ENCODE data around the gene FBXO17. TPM values are rescaled to one million over a fixed set of nuclear protein-coding genes. Genes with fewer than 3 reads are reported as not detected.

FBXO17 gene
- total and polyA plus RNA-seq, 2 donors (not counting 1 experiment from before 2014, with no cell fraction given): not detected

DNA sequence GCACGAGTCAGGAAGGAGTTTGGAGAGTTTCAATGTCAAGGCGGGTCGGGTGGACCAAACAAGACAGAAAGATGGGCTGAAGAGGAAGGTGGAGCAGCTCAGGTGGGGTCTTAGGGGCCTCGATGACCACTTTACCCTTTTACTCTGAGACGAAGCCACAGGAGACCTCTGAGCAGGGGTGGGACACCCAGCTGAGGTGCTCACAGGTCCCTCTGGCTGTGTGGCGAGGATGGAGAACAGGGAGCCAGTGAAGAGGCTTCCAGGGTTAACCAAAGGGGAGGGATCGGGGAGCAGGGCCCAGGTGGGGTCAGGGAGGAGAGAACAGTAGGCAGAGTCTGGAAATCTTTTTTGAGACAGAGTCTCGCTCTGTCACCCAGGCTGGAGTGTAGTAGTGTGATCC lies 61.6 kb downstream of the FBXO17 start:
- Histone ChIP-seq H3K27ac (ENCODE audit: low read length in 2 of 2) (no peak overlapping the region), H3K4me1 (ENCODE audit: control insufficient read depth in 2 of 2, insufficient read depth in 2 of 2, low read length in 2 of 2) (no peaks in the 10 kb centered on the region), H3K9me3 (ENCODE audit: control extremely low read depth in 1 of 3, control insufficient read depth in 2 of 3, insufficient read depth in 1 of 3, low read length in 2 of 3) (no peaks in the 10 kb centered on the region), H3K36me3 (replicated peaks in 1 of 2; ENCODE audit: control extremely low read depth in 1 of 2, control insufficient read depth in 1 of 2, extremely low read depth in 1 of 2, insufficient read depth in 2 of 2, low read length in 1 of 2) (peaks cover 0 to 6% of the 10 kb centered on the region in 2 experiments), H3K79me2 (ENCODE audit: control insufficient read depth, insufficient read depth, low read length) (no peaks in the 10 kb centered on the region), H3K4me2 (replicated peaks; ENCODE audit: low read depth, low read length, poor library complexity, severe bottlenecking) (no peak overlapping the region), H3K27me3 (replicated peaks in 1 of 4; ENCODE audit: control extremely low read depth in 1 of 4, control insufficient read depth in 3 of 4, insufficient read depth in 4 of 4, low read length in 3 of 4) (peaks cover 0 to 2% (median 0%) of the 10 kb centered on the region in 4 experiments), H2AFZ (ENCODE audit: insufficient read depth, low read depth, low read length, poor library complexity, severe bottlenecking) (no peak overlapping the region), H4K20me1 (ENCODE audit: control insufficient read depth, insufficient read depth, low read length, poor library complexity, severe bottlenecking) (no peaks in the 10 kb centered on the region), H3K9ac (ENCODE audit: low read length) (no peak overlapping the region), H3K4me3 (ENCODE audit: control extremely low read depth in 1 of 5, extremely low read depth in 1 of 5, insufficient read depth in 1 of 5, low read depth in 2 of 5, low read length in 4 of 5) (no peak overlapping the region)
- ATAC-seq (ENCODE audit: low read depth) (no peak), DNase-seq (no peak)
- Mint-ChIP-seq H3K27me3 (no peaks in the 10 kb centered on the region), H3K9me3 (ENCODE audit: insufficient read depth) (no peaks in the 10 kb centered on the region), H3K4me1 (no peaks in the 10 kb centered on the region), H3K27ac (no peak overlapping the region), H3K4me3 (no peak overlapping the region)
- TF ChIP-seq, protein P1, sequence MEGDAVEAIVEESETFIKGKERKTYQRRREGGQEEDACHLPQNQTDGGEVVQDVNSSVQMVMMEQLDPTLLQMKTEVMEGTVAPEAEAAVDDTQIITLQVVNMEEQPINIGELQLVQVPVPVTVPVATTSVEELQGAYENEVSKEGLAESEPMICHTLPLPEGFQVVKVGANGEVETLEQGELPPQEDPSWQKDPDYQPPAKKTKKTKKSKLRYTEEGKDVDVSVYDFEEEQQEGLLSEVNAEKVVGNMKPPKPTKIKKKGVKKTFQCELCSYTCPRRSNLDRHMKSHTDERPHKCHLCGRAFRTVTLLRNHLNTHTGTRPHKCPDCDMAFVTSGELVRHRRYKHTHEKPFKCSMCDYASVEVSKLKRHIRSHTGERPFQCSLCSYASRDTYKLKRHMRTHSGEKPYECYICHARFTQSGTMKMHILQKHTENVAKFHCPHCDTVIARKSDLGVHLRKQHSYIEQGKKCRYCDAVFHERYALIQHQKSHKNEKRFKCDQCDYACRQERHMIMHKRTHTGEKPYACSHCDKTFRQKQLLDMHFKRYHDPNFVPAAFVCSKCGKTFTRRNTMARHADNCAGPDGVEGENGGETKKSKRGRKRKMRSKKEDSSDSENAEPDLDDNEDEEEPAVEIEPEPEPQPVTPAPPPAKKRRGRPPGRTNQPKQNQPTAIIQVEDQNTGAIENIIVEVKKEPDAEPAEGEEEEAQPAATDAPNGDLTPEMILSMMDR (IDR thresholded peaks at IDR 0.05): no peak
- no peak for TF ChIP-seq EZH2 (IDR thresholded peaks at IDR 0.05; ENCODE audit: borderline replicate concordance, insufficient read depth, low read depth, low read length, poor library complexity, severe bottlenecking)
- ChIA-PET CTCF (no interaction called here), POLR2A (no interaction called here)
- intact Hi-C loops (cut with micrococcal nuclease): no loop called here
- WGBS (ENCODE audit: insufficient coverage): 94% methylated on average over 6 of the region's 8 CpGs

DNA sequence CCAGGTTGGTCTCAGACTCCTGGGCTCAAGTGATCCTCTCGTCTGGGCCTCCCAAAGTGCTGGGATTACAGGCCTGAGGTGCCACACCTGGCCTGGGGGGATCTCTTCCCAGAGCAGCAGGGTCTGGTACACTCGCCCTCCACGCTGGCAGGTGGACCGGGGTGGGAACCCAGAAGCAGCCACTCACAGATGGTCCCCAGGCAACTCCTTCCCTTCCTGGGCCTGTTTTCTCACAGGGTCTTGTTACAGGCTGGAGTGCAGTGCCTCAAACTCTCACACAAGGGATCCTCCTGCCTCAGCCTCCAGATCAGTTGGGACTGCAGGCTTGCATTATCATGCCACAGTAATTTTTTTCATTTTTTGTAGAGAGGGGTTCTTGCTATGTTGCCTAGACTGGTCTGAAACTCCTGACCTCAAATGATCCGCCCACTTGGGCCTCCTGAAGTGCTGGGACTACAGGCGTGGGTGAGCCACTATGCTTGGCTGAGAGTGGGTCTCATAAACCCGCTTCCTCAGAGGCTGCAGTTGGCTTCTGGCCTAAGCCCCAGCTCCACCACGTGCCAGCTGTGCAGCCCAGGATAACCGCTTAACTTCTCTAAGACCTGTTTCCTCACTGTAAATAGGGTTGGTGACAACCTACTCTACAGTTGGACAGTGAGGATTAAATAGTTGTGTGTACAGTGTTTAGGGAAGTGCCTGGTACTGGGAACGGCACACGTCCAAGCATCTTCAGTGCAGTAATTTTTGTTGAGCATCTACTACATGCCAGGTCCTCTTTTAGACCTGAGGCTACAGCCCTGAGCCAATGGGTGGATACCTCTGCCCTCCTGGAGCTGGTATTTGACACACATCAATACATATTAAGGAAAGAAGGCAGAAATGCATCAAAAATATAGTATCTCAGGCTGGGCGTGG lies 62.7 kb downstream of the FBXO17 start:
- 76% methylated on average over 9 of the region's 12 CpGs for WGBS (ENCODE audit: insufficient coverage)
- no peak overlapping the region for H3K4me3 Mint-ChIP-seq
- peaks cover 0 to 2% (median 0%) of the 10 kb centered on the region in 4 experiments for H3K27me3 ChIP-seq (replicated peaks in 1 of 4; ENCODE audit: control extremely low read depth in 1 of 4, control insufficient read depth in 3 of 4, insufficient read depth in 4 of 4, low read length in 3 of 4)

More for the DNA sequence above, 62.7 kb downstream of the FBXO17 start:
- no peak overlapping the region for H3K27ac ChIP-seq (ENCODE audit: low read length in 2 of 2)
- H3K79me2 ChIP-seq (ENCODE audit: control insufficient read depth, insufficient read depth, low read length): no peaks in the 10 kb centered on the region
- POLR2A ChIA-PET: no interaction called here
- Mint-ChIP-seq H3K27ac (no peak overlapping the region), H3K4me1 (no peaks in the 10 kb centered on the region), H3K27me3 (no peaks in the 10 kb centered on the region), H3K9me3 (ENCODE audit: insufficient read depth) (no peaks in the 10 kb centered on the region)
- DNase-seq (no peak), ATAC-seq (ENCODE audit: low read depth) (no peak)
- peaks cover 0 to 6% of the 10 kb centered on the region in 2 experiments for H3K36me3 ChIP-seq (replicated peaks in 1 of 2; ENCODE audit: control extremely low read depth in 1 of 2, control insufficient read depth in 1 of 2, extremely low read depth in 1 of 2, insufficient read depth in 2 of 2, low read length in 1 of 2)
- H3K9me3 ChIP-seq (ENCODE audit: control extremely low read depth in 1 of 3, control insufficient read depth in 2 of 3, insufficient read depth in 1 of 3, low read length in 2 of 3): no peaks in the 10 kb centered on the region
- no peak overlapping the region for H3K4me2 ChIP-seq (replicated peaks; ENCODE audit: low read depth, low read length, poor library complexity, severe bottlenecking)
- CTCF ChIA-PET: no interaction called here
- no peaks in the 10 kb centered on the region for H4K20me1 ChIP-seq (ENCODE audit: control insufficient read depth, insufficient read depth, low read length, poor library complexity, severe bottlenecking)
- H3K4me1 ChIP-seq (ENCODE audit: control insufficient read depth in 2 of 2, insufficient read depth in 2 of 2, low read length in 2 of 2): no peaks in the 10 kb centered on the region
- no peak overlapping the region for H3K4me3 ChIP-seq (ENCODE audit: control extremely low read depth in 1 of 5, extremely low read depth in 1 of 5, insufficient read depth in 1 of 5, low read depth in 2 of 5, low read length in 4 of 5)
- TF ChIP-seq EZH2 (IDR thresholded peaks at IDR 0.05; ENCODE audit: borderline replicate concordance, insufficient read depth, low read depth, low read length, poor library complexity, severe bottlenecking): no peak
- TF ChIP-seq, protein P1 (IDR thresholded peaks at IDR 0.05): no peak
- H2AFZ ChIP-seq (ENCODE audit: insufficient read depth, low read depth, low read length, poor library complexity, severe bottlenecking): no peak overlapping the region
- intact Hi-C loops (cut with micrococcal nuclease): no loop called here
- no peak overlapping the region for H3K9ac ChIP-seq (ENCODE audit: low read length)

Data from B cell (primary cell).